ENCODE results near the gene FAM120AOS. TPM values are rescaled to one million over a fixed set of nuclear protein-coding genes. Genes with fewer than 3 reads are reported as not detected.

The FAM120AOS gene
- total RNA-seq, 2 experiments from 2014 or later: 34.9 to 35.4 TPM

DNA sequence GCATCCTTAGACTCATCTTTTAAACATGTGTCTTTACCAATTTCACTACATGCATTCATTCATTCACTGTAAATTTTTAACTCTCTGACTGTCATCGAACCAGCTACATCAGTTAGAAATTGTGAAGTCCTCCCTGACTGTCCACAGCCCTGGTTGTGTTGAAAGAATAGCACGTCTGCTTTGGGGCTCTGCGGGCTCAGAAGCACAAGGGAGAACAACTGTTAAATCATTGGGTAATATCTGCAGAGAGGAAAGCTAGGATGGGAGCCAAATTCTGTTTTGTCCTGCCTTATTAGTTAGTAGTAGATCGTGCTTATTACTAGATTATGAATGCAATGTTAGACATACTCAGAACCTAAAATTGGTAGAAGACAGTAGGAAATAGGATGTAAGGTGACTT lies 26.3 kb upstream of the FAM120AOS start:
- Mint-ChIP-seq H3K27ac (no peak overlapping the region), H3K27me3 (no peaks in the 10 kb centered on the region), H3K4me1 (peaks cover 26% of the 10 kb centered on the region), H3K4me3 (no peak overlapping the region), H3K9me3 (peaks cover 4% of the 10 kb centered on the region), H3K36me3 (ENCODE audit: low read depth) (peaks cover 45% of the 10 kb centered on the region)
- CTCF ChIA-PET: no interaction called here
- DNase-seq: no peak
- POLR2A ChIA-PET: no interaction called here

DNA sequence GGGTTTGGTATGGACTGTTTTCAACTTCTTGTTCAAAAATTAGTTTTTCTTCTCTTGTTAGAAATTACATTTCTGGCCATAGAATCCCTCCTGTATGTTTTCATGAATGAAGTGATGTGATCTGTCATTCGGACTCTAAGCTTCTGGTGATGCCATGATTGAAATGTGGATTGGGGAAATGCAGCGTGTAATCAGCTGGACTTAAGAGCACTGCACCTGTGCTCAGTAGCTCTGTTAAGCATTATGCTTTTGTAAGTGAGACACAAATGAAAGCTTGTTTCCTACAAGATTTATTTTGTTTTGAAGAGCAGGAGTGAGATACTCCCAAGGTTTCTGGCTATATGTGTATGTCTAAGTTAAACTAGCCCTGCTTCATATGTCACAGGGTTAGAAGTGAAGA lies 24.0 kb upstream of the FAM120AOS start:
- CTCF ChIA-PET: interaction anchor here (1.0 kb wide), 1 partner anchor 15 kb away, joined by 4 read pairs; no protein-coding TSS in a partner anchor
- Mint-ChIP-seq H3K4me3 (no peak overlapping the region), H3K4me1 (peaks cover 26% of the 10 kb centered on the region), H3K36me3 (ENCODE audit: low read depth) (peaks cover 40% of the 10 kb centered on the region), H3K27me3 (no peaks in the 10 kb centered on the region), H3K27ac (no peak overlapping the region), H3K9me3 (no peaks in the 10 kb centered on the region)
- no peak for DNase-seq
- POLR2A ChIA-PET: no interaction called here

DNA sequence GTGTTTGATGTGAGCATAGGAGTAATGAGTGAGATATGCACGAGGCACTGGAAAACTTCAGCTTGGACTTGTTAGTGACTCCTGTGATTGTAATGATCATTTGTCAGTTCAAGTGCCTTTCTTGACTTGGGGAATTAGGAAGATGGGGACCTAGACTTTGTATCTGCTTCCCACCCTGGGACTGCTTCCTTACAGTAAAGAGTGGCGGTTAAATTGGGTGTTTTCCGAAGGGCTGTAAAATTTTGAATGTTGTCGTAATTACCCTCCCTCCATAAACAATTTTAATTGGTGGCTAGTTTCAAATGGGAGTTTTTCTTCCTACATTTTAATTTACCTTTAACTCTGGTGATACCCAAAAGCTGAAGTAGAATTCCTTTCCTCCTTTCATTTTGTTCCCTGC lies 23.5 kb upstream of the FAM120AOS start:
- CTCF ChIA-PET: interaction anchor here (1.7 kb wide), 1 partner anchor 12 kb away, joined by 10 read pairs; no protein-coding TSS in a partner anchor
- POLR2A ChIA-PET: interaction anchor here (0.6 kb wide), 1 partner anchor 351 kb away, joined by 3 read pairs; no protein-coding TSS in a partner anchor
- Mint-ChIP-seq H3K9me3 (no peaks in the 10 kb centered on the region), H3K36me3 (ENCODE audit: low read depth) (peaks cover 42% of the 10 kb centered on the region), H3K27me3 (no peaks in the 10 kb centered on the region), H3K27ac (no peak overlapping the region), H3K4me3 (no peak overlapping the region), H3K4me1 (peaks cover 26% of the 10 kb centered on the region)
- DNase-seq: no peak

DNA sequence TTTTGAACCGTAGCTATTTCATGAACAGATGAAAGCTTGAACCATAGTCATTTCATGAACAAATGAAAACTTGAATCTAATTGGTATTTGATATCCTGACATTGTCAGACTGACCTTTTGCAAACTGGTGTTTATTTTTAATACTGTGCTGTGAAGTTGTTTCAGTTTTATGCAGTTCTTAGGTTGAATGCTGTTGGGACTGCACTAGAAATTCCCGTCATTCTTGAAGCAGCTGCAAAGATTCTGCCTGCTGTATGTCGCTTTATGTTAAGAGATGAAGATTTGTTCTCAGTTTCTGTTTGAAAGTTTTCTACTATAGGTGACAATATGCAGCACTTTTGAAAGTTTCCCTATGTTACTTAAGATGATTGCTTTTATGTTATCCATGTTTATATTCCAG lies 22.5 kb upstream of the FAM120AOS start:
- Mint-ChIP-seq H3K4me3 (no peak overlapping the region), H3K36me3 (ENCODE audit: low read depth) (peaks cover 43% of the 10 kb centered on the region), H3K27ac (no peak overlapping the region), H3K27me3 (no peaks in the 10 kb centered on the region), H3K9me3 (no peaks in the 10 kb centered on the region), H3K4me1 (peaks cover 22% of the 10 kb centered on the region)
- ChIA-PET CTCF (interaction anchor here (0.9 to 1.7 kb wide), 2 partner anchors 11 to 28 kb away, joined by 3 to 10 read pairs; no protein-coding TSS in a partner anchor), POLR2A (no interaction called here)
- DNase-seq: no peak

DNA sequence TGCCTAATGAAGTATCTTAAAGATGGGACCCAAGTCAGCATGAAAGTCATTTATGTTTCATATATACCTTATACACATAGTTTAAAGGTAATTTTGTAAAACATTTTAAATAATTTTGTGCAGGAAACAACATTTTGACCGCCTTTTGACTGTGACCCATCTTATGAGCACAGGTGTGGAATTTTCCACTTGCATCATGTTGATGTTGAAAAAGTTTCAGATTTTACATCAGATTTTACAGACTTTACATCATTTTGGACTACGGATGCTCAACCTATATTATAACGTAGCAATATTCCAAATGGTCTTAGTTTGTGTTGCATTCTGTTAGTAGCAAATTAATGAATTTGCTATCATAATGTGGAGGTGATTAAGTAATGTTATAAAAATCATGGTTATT lies 21.7 kb upstream of the FAM120AOS start:
- CTCF ChIA-PET: interaction anchor here (0.9 to 1.7 kb wide), 3 partner anchors 10 to 29 kb away, joined by 3 to 10 read pairs (median 7); no protein-coding TSS in a partner anchor
- Mint-ChIP-seq H3K36me3 (ENCODE audit: low read depth) (peaks cover 46% of the 10 kb centered on the region), H3K4me3 (no peak overlapping the region)

DNA sequence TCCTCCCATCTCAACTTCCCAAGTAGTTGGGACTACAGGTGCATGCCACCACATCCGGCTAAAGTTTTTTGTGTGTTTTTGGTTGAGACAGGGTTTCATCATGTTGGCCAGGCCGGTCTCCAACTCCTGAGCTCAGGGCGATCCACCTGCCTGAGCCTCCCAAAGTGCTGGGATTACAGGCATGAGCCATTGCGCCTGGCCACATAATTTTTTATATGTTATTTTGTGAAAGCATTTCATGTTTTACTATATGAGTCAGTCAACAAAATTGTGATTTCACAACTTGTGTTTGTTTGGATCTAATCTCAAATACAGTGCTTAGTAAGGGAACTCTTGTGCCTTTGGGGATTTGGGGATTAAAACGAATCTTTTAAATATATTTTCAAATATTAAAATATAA lies 20.0 kb upstream of the FAM120AOS start:
- no peaks in the 10 kb centered on the region for H3K9me3 Mint-ChIP-seq
- peaks cover 34% of the 10 kb centered on the region for H3K4me1 Mint-ChIP-seq
- POLR2A ChIA-PET: no interaction called here
- no peak overlapping the region for H3K4me3 Mint-ChIP-seq
- CTCF ChIA-PET: interaction anchor here (0.7 to 1.7 kb wide), 4 partner anchors 9 to 23 kb away, joined by 3 to 7 read pairs (median 4); no protein-coding TSS in a partner anchor
- peaks cover 43% of the 10 kb centered on the region for H3K36me3 Mint-ChIP-seq (ENCODE audit: low read depth)
- no peaks in the 10 kb centered on the region for H3K27me3 Mint-ChIP-seq
- no peak overlapping the region for H3K27ac Mint-ChIP-seq
- no peak for DNase-seq

More for the DNA sequence above, 21.7 kb upstream of the FAM120AOS start:
- DNase-seq: no peak
- Mint-ChIP-seq H3K27me3 (no peaks in the 10 kb centered on the region), H3K9me3 (no peaks in the 10 kb centered on the region), H3K27ac (no peak overlapping the region), H3K4me1 (peaks cover 26% of the 10 kb centered on the region)
- POLR2A ChIA-PET: no interaction called here

DNA sequence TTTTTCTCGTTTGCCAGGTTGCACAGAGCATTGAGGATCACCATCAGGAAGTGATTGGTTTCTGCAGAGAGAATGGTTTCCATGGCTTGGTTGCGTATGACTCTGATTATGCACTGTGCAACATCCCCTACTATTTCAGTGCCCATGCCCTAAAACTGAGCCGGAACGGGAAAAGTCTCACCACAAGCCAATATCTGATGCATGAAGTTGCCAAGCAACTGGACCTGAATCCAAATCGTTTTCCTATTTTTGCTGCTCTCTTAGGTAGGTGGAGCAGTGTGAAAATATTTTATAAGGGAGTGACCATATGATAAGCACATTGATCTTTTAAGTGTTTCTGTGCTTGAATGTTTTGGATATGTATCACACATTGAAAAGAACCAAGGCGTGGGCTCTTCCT lies 17.7 kb upstream of the FAM120AOS start:
- DNase-seq: no peak
- Mint-ChIP-seq H3K9me3 (no peaks in the 10 kb centered on the region), H3K4me1 (peaks cover 52% of the 10 kb centered on the region), H3K27me3 (no peaks in the 10 kb centered on the region), H3K4me3 (no peak overlapping the region), H3K36me3 (ENCODE audit: low read depth) (peaks cover 32% of the 10 kb centered on the region), H3K27ac (no peak overlapping the region)
- ChIA-PET CTCF (interaction anchor here (1.1 kb wide), 1 partner anchor 17 kb away, joined by 4 read pairs; the partner anchor contains the start of gene FAM120AOS), POLR2A (no interaction called here)

DNA sequence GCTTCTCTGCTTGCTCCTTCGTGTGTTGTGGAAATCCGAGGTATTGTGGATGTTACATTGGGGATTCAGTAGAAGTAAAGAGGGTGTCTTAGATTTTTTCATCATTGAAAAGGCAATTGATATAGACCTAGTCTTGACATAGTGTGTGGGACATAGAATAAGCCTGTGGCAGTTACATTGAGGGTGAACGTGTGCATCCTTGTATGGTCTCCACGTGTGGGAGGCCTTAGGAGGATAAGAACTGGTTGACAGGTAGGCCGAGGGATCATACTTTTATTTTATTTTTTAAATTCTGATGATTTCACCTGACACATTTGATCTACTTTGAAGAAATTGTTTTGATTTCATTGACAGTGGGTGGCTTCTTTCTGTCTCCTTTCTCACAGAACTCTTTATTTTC lies 17.0 kb upstream of the FAM120AOS start:
- CTCF ChIA-PET: no interaction called here
- Mint-ChIP-seq H3K9me3 (no peaks in the 10 kb centered on the region), H3K27ac (no peak overlapping the region), H3K4me1 (peaks cover 54% of the 10 kb centered on the region), H3K4me3 (no peak overlapping the region), H3K36me3 (ENCODE audit: low read depth) (peaks cover 32% of the 10 kb centered on the region), H3K27me3 (no peaks in the 10 kb centered on the region)
- POLR2A ChIA-PET: no interaction called here
- no peak for DNase-seq

DNA sequence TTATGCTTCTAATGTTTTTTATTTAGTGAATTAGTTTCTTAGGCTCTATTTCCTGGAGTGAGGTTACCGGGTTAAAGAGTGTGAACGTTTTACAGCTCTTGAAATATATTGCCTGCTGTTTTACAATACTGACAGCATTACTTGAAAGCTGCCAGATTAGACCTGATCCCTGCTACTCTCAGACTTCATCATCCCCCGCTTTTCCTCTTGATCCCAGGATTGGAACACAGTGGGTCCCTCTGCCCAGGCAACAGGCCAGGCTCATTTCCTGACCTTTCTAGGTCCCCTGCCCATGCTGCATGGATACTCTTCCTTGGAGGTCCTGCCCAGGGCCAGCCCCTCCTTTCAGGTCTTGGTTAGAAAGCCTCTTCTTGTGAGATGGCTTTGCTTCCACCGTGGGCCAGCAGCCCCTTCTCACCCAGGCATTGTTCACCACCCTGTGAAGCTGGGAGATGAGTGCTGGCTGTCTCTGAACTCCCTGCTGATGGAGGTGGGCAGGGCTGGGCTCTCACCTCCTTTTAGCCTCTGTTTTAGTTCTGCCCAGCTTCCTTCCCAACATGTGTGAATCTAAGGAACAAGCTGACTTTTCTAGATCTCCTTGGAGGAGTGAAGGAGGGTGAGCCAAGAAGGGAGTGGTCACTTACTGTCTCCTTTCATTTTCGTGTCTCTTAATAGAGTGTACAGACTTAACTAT lies 15.5 kb upstream of the FAM120AOS start:
- POLR2A ChIA-PET: no interaction called here
- no peak for DNase-seq
- H3K27ac Mint-ChIP-seq: peak overlapping the region; percentile 11
- H3K9me3 Mint-ChIP-seq: no peaks in the 10 kb centered on the region
- CTCF ChIA-PET: interaction anchor here (0.8 to 1.6 kb wide), 4 partner anchors 9 to 19 kb away, joined by 3 to 6 read pairs (median 3); partner anchors contain the start of gene FAM120AOS
- H3K4me1 Mint-ChIP-seq: peaks cover 65% of the 10 kb centered on the region
- peaks cover 33% of the 10 kb centered on the region for H3K36me3 Mint-ChIP-seq (ENCODE audit: low read depth)
- H3K27me3 Mint-ChIP-seq: no peaks in the 10 kb centered on the region
- H3K4me3 Mint-ChIP-seq: no peak overlapping the region

DNA sequence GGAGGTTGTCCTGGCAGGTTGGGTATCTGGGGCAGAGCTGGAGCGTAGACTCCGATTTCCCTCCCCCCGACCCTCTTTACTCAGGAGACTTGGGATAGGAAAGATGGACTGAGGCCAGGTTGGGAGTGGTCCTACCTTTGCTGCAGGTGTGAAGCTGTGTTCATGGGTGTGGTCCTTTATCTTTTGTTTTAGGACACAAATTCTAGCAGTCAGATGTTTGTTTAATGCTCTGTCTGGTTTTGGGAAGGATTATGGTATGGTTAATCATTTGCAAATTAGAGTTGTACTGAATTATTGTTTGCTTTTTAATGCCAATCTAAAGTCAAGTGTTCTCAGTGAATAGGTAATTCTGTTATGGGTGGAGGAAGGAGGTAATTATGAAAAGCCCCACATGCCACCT lies 14.1 kb upstream of the FAM120AOS start:
- DNase-seq: no peak
- Mint-ChIP-seq H3K27ac (peak overlapping the region; percentile 17), H3K9me3 (no peaks in the 10 kb centered on the region), H3K27me3 (no peaks in the 10 kb centered on the region), H3K36me3 (ENCODE audit: low read depth) (peaks cover 36% of the 10 kb centered on the region), H3K4me1 (peaks cover 80% of the 10 kb centered on the region), H3K4me3 (no peak overlapping the region)
- ChIA-PET CTCF (interaction anchor here (0.6 to 0.8 kb wide), 2 partner anchors 16 to 1386 kb away, joined by 3 to 8 read pairs; no protein-coding TSS in a partner anchor), POLR2A (no interaction called here)

DNA sequence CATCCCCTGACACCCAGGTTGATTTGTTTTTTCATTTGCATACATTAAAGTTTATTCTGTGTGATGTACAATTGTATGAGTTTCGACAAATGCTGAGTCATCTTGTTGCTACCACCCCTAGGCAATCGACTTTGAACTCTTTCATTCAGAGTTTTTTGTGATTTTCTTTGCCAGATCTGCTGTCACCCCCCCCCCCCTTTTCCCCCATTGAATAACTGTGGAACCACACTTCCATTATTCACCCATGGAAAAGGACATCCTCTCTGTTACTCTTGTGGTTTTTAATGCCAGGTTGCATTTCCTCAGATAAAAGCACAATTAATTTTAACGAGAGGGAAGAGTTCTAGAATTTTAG lies 13.7 kb upstream of the FAM120AOS start:
- Mint-ChIP-seq H3K27me3 (no peaks in the 10 kb centered on the region), H3K36me3 (ENCODE audit: low read depth) (peaks cover 32% of the 10 kb centered on the region), H3K27ac (peak overlapping the region; percentile 17), H3K4me1 (peaks cover 81% of the 10 kb centered on the region), H3K9me3 (no peaks in the 10 kb centered on the region), H3K4me3 (no peak overlapping the region)
- no peak for DNase-seq
- ChIA-PET POLR2A (no interaction called here), CTCF (no interaction called here)

DNA sequence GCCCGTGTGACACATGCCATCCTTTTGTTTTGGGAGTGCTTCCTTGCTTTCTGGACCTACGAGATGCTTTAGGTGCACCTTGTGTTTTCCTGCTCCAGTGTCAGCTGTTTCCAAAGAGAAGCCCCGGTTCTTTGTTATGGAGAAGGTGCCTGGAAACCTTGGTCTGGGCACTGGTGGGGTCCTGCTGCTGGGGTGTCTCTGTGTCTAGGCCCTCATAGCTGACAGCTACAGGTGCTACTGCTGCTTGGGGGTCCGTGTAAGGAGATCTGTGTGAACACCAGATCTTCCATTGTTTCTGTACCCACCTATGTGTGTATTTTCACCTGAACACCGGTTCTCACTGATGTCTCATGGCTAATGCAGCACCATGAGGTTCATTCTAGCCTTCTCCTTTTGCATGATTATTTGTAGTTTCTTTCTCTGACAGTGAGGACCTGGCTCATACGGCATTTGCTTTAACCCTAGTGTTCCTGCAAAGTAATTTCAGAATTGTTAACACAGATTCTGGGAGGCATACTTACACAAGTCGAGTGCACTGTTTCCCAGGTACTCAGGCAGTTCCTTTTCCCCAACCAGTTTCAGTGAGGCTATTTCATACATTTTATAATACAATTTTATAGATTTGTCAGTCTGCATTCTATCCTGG lies 13.2 kb upstream of the FAM120AOS start:
- no peak overlapping the region for H3K27ac Mint-ChIP-seq
- POLR2A ChIA-PET: no interaction called here

DNA sequence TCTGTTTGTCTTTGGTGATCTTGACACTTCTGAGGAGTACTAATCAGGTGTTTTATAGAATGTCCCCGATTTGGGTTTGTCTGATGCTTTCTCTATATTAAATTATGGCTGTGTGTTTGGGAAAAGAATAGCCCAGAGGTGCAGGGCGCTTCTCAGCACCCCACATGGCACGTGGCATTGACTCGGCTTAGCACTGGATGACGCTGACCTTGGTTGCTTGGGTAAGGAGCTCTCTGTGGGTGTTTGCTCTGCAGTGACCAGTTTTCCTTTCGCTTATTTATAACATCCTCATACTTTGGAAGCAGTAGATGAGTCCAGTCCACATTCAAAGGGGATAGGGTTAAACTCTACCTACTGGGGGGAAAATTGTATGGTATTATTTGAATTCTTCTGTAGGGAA lies 12.5 kb upstream of the FAM120AOS start:
- Mint-ChIP-seq H3K4me1 (peaks cover 81% of the 10 kb centered on the region), H3K9me3 (no peaks in the 10 kb centered on the region), H3K36me3 (ENCODE audit: low read depth) (peaks cover 27% of the 10 kb centered on the region), H3K27me3 (no peaks in the 10 kb centered on the region), H3K27ac (peak overlapping the region; percentile 51), H3K4me3 (no peak overlapping the region)
- ChIA-PET POLR2A (interaction anchor here (0.9 kb wide), 1 partner anchor 12 kb away, joined by 3 read pairs; the partner anchor contains the start of gene FAM120AOS), CTCF (interaction anchor here (0.7 to 3.6 kb wide), 5 partner anchors 8 to 101 kb away, joined by 3 to 23 read pairs (median 9); partner anchors contain the start of gene FAM120AOS)
- no peak for DNase-seq

More for the DNA sequence above, 13.2 kb upstream of the FAM120AOS start:
- Mint-ChIP-seq H3K4me1 (peaks cover 84% of the 10 kb centered on the region), H3K9me3 (no peaks in the 10 kb centered on the region), H3K27me3 (no peaks in the 10 kb centered on the region), H3K36me3 (ENCODE audit: low read depth) (peaks cover 31% of the 10 kb centered on the region), H3K4me3 (no peak overlapping the region)
- no peak for DNase-seq
- CTCF ChIA-PET: interaction anchor here (0.7 to 3.6 kb wide), 3 partner anchors 9 to 13 kb away, joined by 3 to 23 read pairs (median 10); partner anchors contain the start of gene FAM120AOS

All from activated CD4-positive, alpha-beta T cell treated with anti-CD3 and anti-CD28 coated beads, Interleukin-2, amount 10 ng/mL, durations not matched to agents 7 days and 5 days (primary cell).